MV-4-11 (cell line): ENCODE data around the gene TGIF1.

Experiments
- DNase-seq: peaks from one replicate; lab custom pipeline; 2025; lab: John Stamatoyannopoulos, UW

The TGIF1 gene

GRCh38 chr18:3482258-3482657 lies 32.3 kb downstream of the TGIF1 start:
- no peak for DNase-seq

GRCh38 chr18:3485153-3486149 lies 35.5 kb downstream of the TGIF1 start:
- no peak for DNase-seq

- no peak for DNase-seq
Measured at GRCh38 chr18:3486512-3486911, 36.5 kb downstream of the TGIF1 start.

GRCh38 chr18:3489462-3489861 lies 39.5 kb downstream of the TGIF1 start:
- no peak for DNase-seq

GRCh38 chr18:3491981-3492555 lies 42.1 kb downstream of the TGIF1 start:
- DNase-seq = no peak

- no peak for DNase-seq
Measured at GRCh38 chr18:3492721-3493120, 42.7 kb downstream of the TGIF1 start.

GRCh38 chr18:3493501-3494244 lies 43.7 kb downstream of the TGIF1 start:
- peak; percentile 57 for DNase-seq

GRCh38 chr18:3494245-3494526 lies 44.2 kb downstream of the TGIF1 start:
- DNase-seq = no peak

- no peak for DNase-seq
Measured at GRCh38 chr18:3494569-3494968, 44.6 kb downstream of the TGIF1 start.

- DNase-seq = no peak
Measured at GRCh38 chr18:3495691-3496430, 45.9 kb downstream of the TGIF1 start.

- no peak for DNase-seq
Measured at GRCh38 chr18:3498698-3499471, 48.9 kb downstream of the TGIF1 start.

GRCh38 chr18:3499501-3499900 lies 49.5 kb downstream of the TGIF1 start:
- DNase-seq = peak; percentile 37

GRCh38 chr18:3500016-3500415 lies 50.0 kb downstream of the TGIF1 start:
- DNase-seq = no peak

GRCh38 chr18:3502650-3503049 lies 52.7 kb downstream of the TGIF1 start:
- no peak for DNase-seq

- no peak for DNase-seq
Measured at GRCh38 chr18:3504637-3505036, 54.7 kb downstream of the TGIF1 start.

- DNase-seq = peak; percentile 27
Measured at GRCh38 chr18:3508576-3509549, 58.9 kb downstream of the TGIF1 start.
